NB4 (cell line): ENCODE data around the gene SPON1.
"Not testable (repeated sequence)": the region's sequence is repeated elsewhere in the genome, so short reads cannot be mapped to it uniquely, and the experiment has no call there.

Source experiments
- DNase-seq: peaks from one replicate; pipeline ENCODE4 v3.0.0; 2010; ENCODE audit warnings: low read depth
- H3K4me3 ChIP-seq: one replicate; pipeline ENCODE4 v1.5.1; 2011; ENCODE audit warnings: mild to moderate bottlenecking, low read depth, low read length, moderate library complexity
- MYC ChIP-seq: IDR thresholded peaks from 2 replicates; pipeline ENCODE4 v1.6.1; 2011; ENCODE audit warnings: low read depth, low read length
- POLR2A ChIP-seq: IDR thresholded peaks from 2 replicates; pipeline ENCODE4 v1.6.1; 2011; ENCODE audit warnings: mild to moderate bottlenecking; ENCODE audit not compliant: insufficient read length; ENCODE audit errors: extremely low read depth
- TF ChIP-seq, protein P1 (sequence below): IDR thresholded peaks from one replicate; pipeline ENCODE4 v1.5.1; 2012; ENCODE audit warnings: low read depth, low read length
- TF ChIP-seq, protein P2 (sequence below): IDR thresholded peaks from 2 replicates; pipeline ENCODE4 v1.6.1; 2011; ENCODE audit warnings: low read depth, low read length

The SPON1 gene

DNA sequence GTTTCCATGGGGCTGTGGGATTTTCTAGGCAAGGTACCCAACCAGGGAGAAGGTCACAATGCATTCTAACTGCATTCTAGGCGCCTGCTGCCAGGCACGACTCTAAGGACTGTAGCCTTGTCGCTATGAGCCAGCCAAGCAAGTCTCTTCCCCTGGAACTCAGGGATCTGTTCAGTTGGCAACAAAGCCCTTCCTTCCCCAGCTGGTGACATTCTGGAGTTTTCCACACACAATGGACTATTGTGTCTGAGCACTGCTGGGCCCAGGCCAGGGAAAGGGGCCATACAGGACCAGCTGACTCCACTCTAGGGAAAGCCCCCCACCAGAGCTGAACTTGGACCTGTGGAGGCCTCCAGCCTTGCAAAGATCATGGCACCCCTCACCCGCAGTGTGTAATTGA is 279.7 kb downstream of the SPON1 start:
- TF ChIP-seq MYC (no peak), POLR2A (no peak)
- TF ChIP-seq, protein P1, sequence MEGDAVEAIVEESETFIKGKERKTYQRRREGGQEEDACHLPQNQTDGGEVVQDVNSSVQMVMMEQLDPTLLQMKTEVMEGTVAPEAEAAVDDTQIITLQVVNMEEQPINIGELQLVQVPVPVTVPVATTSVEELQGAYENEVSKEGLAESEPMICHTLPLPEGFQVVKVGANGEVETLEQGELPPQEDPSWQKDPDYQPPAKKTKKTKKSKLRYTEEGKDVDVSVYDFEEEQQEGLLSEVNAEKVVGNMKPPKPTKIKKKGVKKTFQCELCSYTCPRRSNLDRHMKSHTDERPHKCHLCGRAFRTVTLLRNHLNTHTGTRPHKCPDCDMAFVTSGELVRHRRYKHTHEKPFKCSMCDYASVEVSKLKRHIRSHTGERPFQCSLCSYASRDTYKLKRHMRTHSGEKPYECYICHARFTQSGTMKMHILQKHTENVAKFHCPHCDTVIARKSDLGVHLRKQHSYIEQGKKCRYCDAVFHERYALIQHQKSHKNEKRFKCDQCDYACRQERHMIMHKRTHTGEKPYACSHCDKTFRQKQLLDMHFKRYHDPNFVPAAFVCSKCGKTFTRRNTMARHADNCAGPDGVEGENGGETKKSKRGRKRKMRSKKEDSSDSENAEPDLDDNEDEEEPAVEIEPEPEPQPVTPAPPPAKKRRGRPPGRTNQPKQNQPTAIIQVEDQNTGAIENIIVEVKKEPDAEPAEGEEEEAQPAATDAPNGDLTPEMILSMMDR = no peak
- TF ChIP-seq, protein P2, sequence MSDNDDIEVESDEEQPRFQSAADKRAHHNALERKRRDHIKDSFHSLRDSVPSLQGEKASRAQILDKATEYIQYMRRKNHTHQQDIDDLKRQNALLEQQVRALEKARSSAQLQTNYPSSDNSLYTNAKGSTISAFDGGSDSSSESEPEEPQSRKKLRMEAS = no peak
- DNase-seq = no peak
- H3K4me3 ChIP-seq = no peak overlapping the region

DNA sequence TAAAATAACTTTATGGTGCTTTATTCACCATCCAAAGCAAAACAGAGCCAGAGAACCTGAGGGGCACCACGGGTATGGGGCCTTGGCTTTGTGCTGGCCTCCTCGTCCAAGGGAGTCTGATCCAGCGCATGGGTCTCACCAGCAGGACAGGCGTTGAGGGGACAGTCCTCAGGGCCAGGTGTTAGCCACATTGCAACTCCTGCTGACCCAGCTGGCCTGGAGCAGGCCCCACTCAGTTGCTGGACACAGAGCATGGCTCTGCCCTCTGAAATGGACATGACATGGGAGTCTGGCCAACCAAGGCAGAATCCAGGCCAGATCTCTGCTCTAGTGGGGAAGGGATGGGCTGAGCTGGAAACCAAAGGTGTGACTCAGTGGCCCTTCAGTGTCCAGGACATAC is 280.2 kb downstream of the SPON1 start:
- TF ChIP-seq, protein P1 = no peak
- TF ChIP-seq POLR2A (no peak), MYC (no peak)
- TF ChIP-seq, protein P2 = no peak
- no peak for DNase-seq
- H3K4me3 ChIP-seq = no peak overlapping the region

DNA sequence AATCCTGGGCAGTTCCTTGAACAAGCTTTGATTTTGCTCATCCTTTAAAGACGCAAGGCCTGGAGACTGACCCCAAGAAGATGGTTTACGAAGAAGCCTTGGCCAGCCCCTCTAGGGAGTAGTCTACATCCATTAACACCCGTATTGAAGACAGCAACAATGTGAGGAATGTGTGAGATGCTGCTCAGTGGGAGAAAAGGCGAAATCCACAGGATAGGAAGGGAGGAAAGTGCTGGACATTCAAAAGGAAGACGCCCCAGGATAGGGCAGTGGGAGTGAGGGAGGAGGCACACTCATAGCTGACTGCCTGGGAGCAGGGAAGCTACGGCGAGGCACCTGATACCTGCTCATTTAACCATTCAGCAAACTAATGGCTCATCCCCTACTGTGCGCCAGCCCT is 282.4 kb downstream of the SPON1 start:
- no peak for DNase-seq
- no peak for TF ChIP-seq MYC
- TF ChIP-seq, protein P2 = no peak
- TF ChIP-seq POLR2A = no peak
- no peak overlapping the region for H3K4me3 ChIP-seq

DNA sequence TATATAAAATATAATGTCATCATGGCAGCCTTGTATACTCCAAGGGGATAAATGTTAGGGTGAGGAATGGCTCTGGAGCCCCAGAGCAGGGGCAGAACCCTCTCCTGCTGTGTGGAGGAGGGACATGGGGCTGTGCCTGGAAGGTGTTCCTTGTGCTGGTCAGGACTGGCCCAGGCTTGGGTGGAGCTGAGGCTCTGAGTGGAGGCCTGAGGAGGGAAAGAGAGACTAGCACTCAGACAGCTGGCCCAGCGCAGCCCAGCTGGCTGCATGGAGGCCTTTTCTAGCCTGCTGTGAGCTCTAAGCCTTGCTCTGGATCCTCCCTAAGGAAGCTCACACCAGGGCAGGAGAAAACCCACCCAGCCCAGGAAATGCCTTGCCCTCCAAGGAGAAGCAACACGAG is 282.9 kb downstream of the SPON1 start:
- no peak overlapping the region for H3K4me3 ChIP-seq
- TF ChIP-seq MYC (no peak), POLR2A (no peak)

DNA sequence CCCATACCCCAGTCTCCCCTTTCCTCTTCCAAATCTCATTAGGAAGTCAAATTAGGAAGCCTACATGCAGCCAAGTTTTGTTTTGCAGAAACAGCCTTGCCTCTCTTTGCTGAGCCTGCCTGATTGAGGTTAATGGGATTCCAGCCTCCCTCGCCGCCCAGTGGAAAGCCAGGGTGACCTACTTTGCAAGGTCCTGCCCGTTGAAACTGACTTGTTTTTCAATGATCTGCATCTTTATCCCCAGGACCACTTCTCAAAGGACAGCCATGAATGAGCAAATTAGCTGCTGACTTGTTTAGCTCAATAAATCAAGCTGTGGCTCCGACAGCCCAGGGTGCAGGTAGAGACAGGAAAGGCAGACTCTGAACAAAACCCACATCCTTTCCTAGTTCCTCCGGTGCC is 286.1 kb downstream of the SPON1 start:
- no peak overlapping the region for H3K4me3 ChIP-seq
- TF ChIP-seq POLR2A = no peak
- TF ChIP-seq, protein P1 = no peak
- TF ChIP-seq, protein P2 = no peak
- TF ChIP-seq MYC = no peak
- DNase-seq = no peak

More for the DNA sequence above, 282.9 kb downstream of the SPON1 start:
- no peak for DNase-seq

DNA sequence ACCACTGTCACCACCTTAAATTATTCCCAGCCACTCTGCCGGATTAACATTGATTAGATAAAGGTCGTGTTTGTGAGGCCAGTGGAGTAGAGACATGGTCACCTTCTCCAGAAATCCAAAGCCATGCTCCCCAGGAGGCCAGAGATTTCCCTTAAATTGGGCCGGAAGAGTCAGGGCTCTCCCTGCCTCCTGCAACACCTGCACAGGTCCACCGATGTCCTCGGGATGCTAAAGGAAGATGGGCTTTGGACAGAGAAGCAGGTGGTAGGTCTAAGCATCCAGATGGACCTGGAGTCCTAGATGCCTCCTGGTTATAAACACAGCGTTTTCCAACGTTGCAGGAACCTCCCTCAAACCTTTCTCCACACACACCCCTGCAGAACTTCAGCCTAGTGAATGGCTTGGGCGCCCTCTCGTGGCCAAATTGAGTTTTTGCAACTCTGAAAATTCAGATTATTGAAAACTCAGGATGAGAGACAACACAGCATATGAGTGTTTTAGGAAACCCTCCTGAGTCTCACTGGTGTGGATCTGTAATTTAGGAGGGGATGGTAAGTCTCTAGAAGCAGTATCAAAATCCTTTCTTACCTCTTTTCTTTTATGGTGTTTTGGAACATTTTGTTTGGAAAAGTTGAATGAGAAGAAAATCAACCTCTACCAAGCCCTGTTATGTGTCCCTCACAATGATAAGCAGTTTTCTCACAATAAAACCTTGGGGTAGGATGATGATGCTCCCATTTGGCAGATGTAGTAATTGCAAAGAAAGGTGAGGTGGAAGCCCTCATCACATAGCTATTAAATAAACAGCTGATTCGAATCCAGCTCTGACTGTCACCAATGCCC is 286.8 kb downstream of the SPON1 start:
- peak; percentile 59 for DNase-seq
- no peak overlapping the region for H3K4me3 ChIP-seq
- TF ChIP-seq, protein P2 = peak; percentile 32; the same call in 1 of the 2 replicates
- TF ChIP-seq, protein P1 = peak; percentile 50
- TF ChIP-seq MYC (no peak), POLR2A (no peak)

DNA sequence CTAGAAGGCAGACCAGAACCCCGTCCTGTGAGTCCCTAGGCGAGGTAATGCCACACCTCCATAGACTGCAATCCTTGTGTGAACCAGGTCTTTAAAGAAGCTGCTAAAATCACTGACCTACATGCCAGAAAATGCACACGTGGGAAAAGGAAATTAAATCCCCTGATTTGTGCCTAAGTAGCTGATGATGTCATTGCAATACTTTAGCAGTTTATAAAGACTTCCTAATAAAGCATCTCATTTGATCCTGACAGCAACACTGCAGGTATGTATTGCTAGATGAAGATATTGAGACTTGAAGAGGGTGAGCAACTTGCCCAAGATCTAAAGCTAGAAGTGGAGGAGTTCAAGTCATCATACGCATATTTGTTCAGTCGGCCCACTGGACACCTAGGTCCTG is 289.2 kb downstream of the SPON1 start:
- no peak for DNase-seq
- H3K4me3 ChIP-seq = no peak overlapping the region
- TF ChIP-seq, protein P2 = no peak
- TF ChIP-seq MYC = no peak
- TF ChIP-seq POLR2A = no peak
- TF ChIP-seq, protein P1 = no peak

DNA sequence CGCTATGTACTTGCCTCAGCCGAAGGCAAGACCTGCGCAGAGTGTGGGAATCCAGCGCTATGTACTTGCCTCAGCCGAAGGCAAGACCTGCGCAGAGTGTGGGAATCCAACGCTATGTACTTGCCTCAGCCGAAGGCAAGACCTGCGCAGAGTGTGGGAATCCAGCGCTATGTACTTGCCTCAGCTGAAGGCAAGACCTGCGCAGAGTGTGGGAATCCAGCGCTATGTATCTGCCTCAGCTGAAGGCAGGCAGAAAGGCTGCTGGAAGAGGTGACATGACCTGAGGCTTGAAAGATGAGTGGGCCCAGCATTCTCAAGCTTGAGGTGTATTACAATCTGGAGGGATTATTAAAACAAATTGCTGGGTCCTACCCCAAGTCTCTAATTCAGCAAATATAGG is 290.0 kb downstream of the SPON1 start:
- not testable (repeated sequence) for DNase-seq, H3K4me3 ChIP-seq
